H9 (cell line): ENCODE results near the gene OR52W1. TPM values are rescaled to one million over a fixed set of nuclear protein-coding genes. Genes with fewer than 3 reads are reported as not detected.

Source experiments
- DNase-seq: peaks from one replicate; pipeline ENCODE4 v3.0.0-alpha.2; 2017
- H2AFZ ChIP-seq: one replicate; pipeline ENCODE4 v1.6.1; 2013; ENCODE audit warnings: mild to moderate bottlenecking, low read length, control low read depth, moderate library complexity
- H2AK5ac ChIP-seq: 2 replicates; pipeline ENCODE4 v1.6.1; 2013; ENCODE audit warnings: low read length, control low read depth, mixed read lengths; ENCODE audit not compliant: insufficient read length
- H2BK120ac ChIP-seq: one replicate; pipeline ENCODE4 v1.6.1; 2013; ENCODE audit warnings: low read depth, mild to moderate bottlenecking, low read length, control low read depth, inconsistent platforms; ENCODE audit not compliant: poor library complexity, severe bottlenecking
- H2BK12ac ChIP-seq: 2 replicates; pipeline ENCODE4 v1.6.1; 2013; ENCODE audit warnings: low read length, control low read depth, mixed read lengths, low read depth; ENCODE audit not compliant: insufficient read length
- H2BK15ac ChIP-seq: 2 replicates; pipeline ENCODE4 v1.6.1; 2013; ENCODE audit warnings: low read depth, low read length, control low read depth
- H2BK20ac ChIP-seq: one replicate; pipeline ENCODE4 v1.6.1; 2013; ENCODE audit warnings: low read depth, mild to moderate bottlenecking, low read length, control low read depth, inconsistent platforms; ENCODE audit not compliant: poor library complexity, severe bottlenecking
- H2BK5ac ChIP-seq: 2 replicates; pipeline ENCODE4 v1.6.1; 2013; ENCODE audit warnings: low read length, control low read depth, mixed read lengths; ENCODE audit not compliant: insufficient read length
- H3K14ac ChIP-seq: 2 replicates; pipeline ENCODE4 v1.6.1; 2013; ENCODE audit warnings: low read length, control low read depth; ENCODE audit not compliant: insufficient read depth
- H3K18ac ChIP-seq: 2 replicates; pipeline ENCODE4 v1.6.1; 2013; ENCODE audit warnings: low read depth, mild to moderate bottlenecking, mixed read lengths, low read length, control low read depth; ENCODE audit not compliant: insufficient read length
- H3K23ac ChIP-seq: 2 replicates; pipeline ENCODE4 v1.6.1; 2013; ENCODE audit warnings: low read length, control low read depth, mixed read lengths, low read depth; ENCODE audit not compliant: insufficient read length
- H3K23me2 ChIP-seq: 2 replicates; pipeline ENCODE4 v1.6.1; 2013; ENCODE audit warnings: low read depth, mild to moderate bottlenecking, mixed read lengths, low read length, control low read depth; ENCODE audit not compliant: insufficient read length, poor library complexity, severe bottlenecking
- H3K27ac ChIP-seq: 2 replicates; pipeline ENCODE4 v1.5.1; 2013; ENCODE audit warnings: low read length, control low read depth, mixed read lengths, low read depth; ENCODE audit not compliant: insufficient read length
- H3K27me3 ChIP-seq: 2 replicates; pipeline ENCODE4 v1.6.1; 2013; ENCODE audit warnings: low read length, control low read depth, inconsistent platforms; ENCODE audit not compliant: insufficient read depth
- H3K4ac ChIP-seq: 2 replicates; pipeline ENCODE4 v1.6.1; 2013; ENCODE audit warnings: low read depth, mild to moderate bottlenecking, control low read depth, inconsistent platforms, low read length, moderate library complexity
- H3K4me1 ChIP-seq: 2 replicates; pipeline ENCODE4 v1.6.1; 2013; ENCODE audit warnings: low read length, control low read depth, inconsistent platforms; ENCODE audit not compliant: insufficient read depth
- H3K4me2 ChIP-seq: 2 replicates; pipeline ENCODE4 v1.6.1; 2013; ENCODE audit warnings: low read length, control low read depth, mixed read lengths; ENCODE audit not compliant: insufficient read length, insufficient read depth
- H3K56ac ChIP-seq: 2 replicates; pipeline ENCODE4 v1.6.1; 2013; ENCODE audit warnings: low read depth, mild to moderate bottlenecking, mixed read lengths, low read length, control low read depth; ENCODE audit not compliant: insufficient read length
- H3K79me1 ChIP-seq: 2 replicates; pipeline ENCODE4 v1.6.1; 2013; ENCODE audit warnings: low read depth, mild to moderate bottlenecking, moderate library complexity, low read length, control low read depth, inconsistent platforms; ENCODE audit not compliant: insufficient read depth, poor library complexity, severe bottlenecking
- H3K79me2 ChIP-seq: 2 replicates; pipeline ENCODE4 v1.6.1; 2013; ENCODE audit warnings: low read length, control low read depth, inconsistent platforms; ENCODE audit not compliant: insufficient read depth
- H3K9ac ChIP-seq: 2 replicates; pipeline ENCODE4 v1.6.1; 2013; ENCODE audit warnings: low read length, control low read depth, mixed read lengths; ENCODE audit not compliant: insufficient read length; ENCODE audit errors: extremely low read depth
- H3K9me3 ChIP-seq: one replicate; pipeline ENCODE4 v1.6.1; 2013; ENCODE audit warnings: low read depth, low read length, inconsistent platforms; ENCODE audit not compliant: control insufficient read depth
- H3T11ph ChIP-seq: one replicate; pipeline ENCODE4 v1.6.1; 2013; ENCODE audit warnings: mild to moderate bottlenecking, low read length, control low read depth, inconsistent platforms
- H4K20me1 ChIP-seq: one replicate; pipeline ENCODE4 v1.6.1; 2013; ENCODE audit not compliant: control insufficient read depth, insufficient read length, insufficient read depth
- H4K5ac ChIP-seq: 2 replicates; pipeline ENCODE4 v1.6.1; 2013; ENCODE audit warnings: low read depth, mild to moderate bottlenecking, mixed read lengths, low read length, control low read depth; ENCODE audit not compliant: insufficient read length
- H4K8ac ChIP-seq: replicated peaks from 2 replicates; pipeline ENCODE4 v1.6.1; 2013; ENCODE audit warnings: low read length, control low read depth, mixed read lengths, low read depth; ENCODE audit not compliant: insufficient read length
- H4K91ac ChIP-seq: 2 replicates; pipeline ENCODE4 v1.6.1; 2013; ENCODE audit warnings: low read depth, mild to moderate bottlenecking, moderate library complexity, mixed read lengths, low read length, control low read depth; ENCODE audit not compliant: insufficient read length
- H3K27ac Mint-ChIP-seq, 3 experiments: 2 replicates in 2 of 3; 3 replicates in 1 of 3; pipeline ENCODE4 v1.8.0; 2020 to 2021; ENCODE audit warnings: mixed read lengths in 3 of 3, mild to moderate bottlenecking in 1 of 3, moderate library complexity in 1 of 3
- H3K27me3 Mint-ChIP-seq: 2 replicates; pipeline ENCODE4 v1.8.0; 2021; ENCODE audit warnings: low read depth, mild to moderate bottlenecking, moderate library complexity, mixed read lengths
- H3K36me3 Mint-ChIP-seq, 3 experiments: 2 replicates in 2 of 3; 3 replicates in 1 of 3; pipeline ENCODE4 v1.8.0; 2020 to 2021; ENCODE audit warnings: low read depth in 3 of 3, mixed read lengths in 3 of 3; ENCODE audit not compliant: insufficient read depth in 1 of 3
- H3K4me1 Mint-ChIP-seq, 2 experiments: 2 replicates each; pipeline ENCODE4 v1.8.0; 2020; ENCODE audit warnings: mixed read lengths in 2 of 2
- H3K4me3 Mint-ChIP-seq, 2 experiments: 2 replicates in 1 of 2; 3 replicates in 1 of 2; pipeline ENCODE4 v1.8.0; 2020 to 2021; ENCODE audit warnings: mild to moderate bottlenecking in 2 of 2, mixed read lengths in 2 of 2, moderate library complexity in 1 of 2
- H3K9me3 Mint-ChIP-seq, 2 experiments: 2 replicates in 1 of 2; 3 replicates in 1 of 2; pipeline ENCODE4 v1.8.0; 2020; ENCODE audit warnings: mild to moderate bottlenecking in 2 of 2, mixed read lengths in 2 of 2, moderate library complexity in 1 of 2
- WGBS: extraction: QIAGEN DNeasy Blood & Tissue Kit; methylation state at CpG from one replicate; pipeline ENCODE4 v1.1.7; 2013; ENCODE audit warnings: missing lambda C conversion rate, low lambda C conversion rate, mixed read lengths; ENCODE audit not compliant: insufficient read length; ENCODE audit errors: extremely low coverage; 5-methylcytosine and 5-hydroxymethylcytosine counted together
- total RNA-seq: library from RNA; stranded (reverse); gene quantifications from 2 replicates; pipeline ENCODE4 v1.2.1, GENCODE V29; 2021
- TF ChIP-seq, protein P1 (sequence below): fragments of 200-600 bp; sonication (generic); conservative IDR thresholded peaks from 3 replicates; pipeline ENCODE4 v1.8.0; 2021; ENCODE audit warnings: antibody characterized with exemption, mild to moderate bottlenecking

The OR52W1 gene
- total RNA-seq, 1 experiment from 2014 or later, result not detected

DNA sequence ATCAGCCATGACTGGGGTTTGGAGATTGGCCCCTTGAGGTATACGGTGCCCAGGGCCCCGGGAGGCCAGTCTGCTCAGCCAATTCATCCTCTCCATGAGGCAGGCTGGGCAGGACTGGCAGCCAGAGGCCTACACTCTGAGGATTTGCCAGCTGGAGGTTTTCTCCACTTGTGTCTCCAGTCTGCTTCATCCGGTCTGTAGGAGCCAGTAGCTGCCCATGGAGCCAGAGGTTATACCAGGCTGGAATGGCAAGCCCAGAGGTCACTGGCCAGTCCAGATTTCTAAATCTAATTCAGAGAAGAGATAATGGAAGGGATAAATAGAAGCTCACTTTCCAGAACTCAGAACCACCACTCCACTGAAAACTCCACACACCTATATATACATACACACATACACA is 25.4 kb downstream of the OR52W1 start:
- Histone ChIP-seq H2AK5ac (no peak overlapping the region), H3K27ac (no peak overlapping the region), H3K14ac (no peak overlapping the region), H2BK12ac (no peak overlapping the region), H3K56ac (no peak overlapping the region), H4K5ac (no peak overlapping the region), H3K79me1 (no peaks in the 10 kb centered on the region), H2BK5ac (no peak overlapping the region), H4K8ac (no peak overlapping the region), H3T11ph (no peak overlapping the region), H3K23me2 (no peaks in the 10 kb centered on the region), H2BK20ac (no peak overlapping the region), H4K91ac (no peak overlapping the region), H3K4me2 (no peak overlapping the region), H3K4ac (no peak overlapping the region), H3K27me3 (no peaks in the 10 kb centered on the region), H4K20me1 (no peaks in the 10 kb centered on the region), H3K9ac (no peak overlapping the region), H3K4me1 (no peaks in the 10 kb centered on the region), H2AFZ (no peak overlapping the region), H3K9me3 (no peaks in the 10 kb centered on the region), H3K79me2 (0 out of 2 replicates have a peak, but pooled peaks cover 2% of the 10 kb centered on the region), H3K18ac (no peak overlapping the region), H2BK15ac (no peak overlapping the region), H2BK120ac (no peak overlapping the region), H3K23ac (no peak overlapping the region)
- Mint-ChIP-seq H3K27me3 (no peaks in the 10 kb centered on the region), H3K27ac (0 out of 7 replicates have a peak overlapping the region, but pooled peaks of 1 of the 3 experiments have one; percentile 22), H3K4me1 (no peaks in the 10 kb centered on the region), H3K4me3 (no peak overlapping the region), H3K36me3 (peaks cover 11 to 36% (median 21%) of the 10 kb centered on the region in 3 experiments; a peak in 5 of 7 replicates), H3K9me3 (no peaks in the 10 kb centered on the region)
- WGBS, result no CpG with 5 or more reads among the region's 3 CpGs
- no peak for DNase-seq
- TF ChIP-seq, protein P1, sequence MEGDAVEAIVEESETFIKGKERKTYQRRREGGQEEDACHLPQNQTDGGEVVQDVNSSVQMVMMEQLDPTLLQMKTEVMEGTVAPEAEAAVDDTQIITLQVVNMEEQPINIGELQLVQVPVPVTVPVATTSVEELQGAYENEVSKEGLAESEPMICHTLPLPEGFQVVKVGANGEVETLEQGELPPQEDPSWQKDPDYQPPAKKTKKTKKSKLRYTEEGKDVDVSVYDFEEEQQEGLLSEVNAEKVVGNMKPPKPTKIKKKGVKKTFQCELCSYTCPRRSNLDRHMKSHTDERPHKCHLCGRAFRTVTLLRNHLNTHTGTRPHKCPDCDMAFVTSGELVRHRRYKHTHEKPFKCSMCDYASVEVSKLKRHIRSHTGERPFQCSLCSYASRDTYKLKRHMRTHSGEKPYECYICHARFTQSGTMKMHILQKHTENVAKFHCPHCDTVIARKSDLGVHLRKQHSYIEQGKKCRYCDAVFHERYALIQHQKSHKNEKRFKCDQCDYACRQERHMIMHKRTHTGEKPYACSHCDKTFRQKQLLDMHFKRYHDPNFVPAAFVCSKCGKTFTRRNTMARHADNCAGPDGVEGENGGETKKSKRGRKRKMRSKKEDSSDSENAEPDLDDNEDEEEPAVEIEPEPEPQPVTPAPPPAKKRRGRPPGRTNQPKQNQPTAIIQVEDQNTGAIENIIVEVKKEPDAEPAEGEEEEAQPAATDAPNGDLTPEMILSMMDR, result no peak
